GM23338 (cell line): Measurements from ENCODE around the gene EPHA6. TPM values are rescaled to one million over a fixed set of nuclear protein-coding genes. Genes with fewer than 3 reads are reported as not detected.

Experiments
- ATAC-seq: fragments of 200-7000 bp; cut with Tn5 transposase; 3 replicates; pipeline ENCODE4 v1.9.1; 2020
- DNase-seq: peaks from one replicate; pipeline ENCODE4 v3.0.0-alpha.2; 2015; ENCODE audit warnings: low spot score
- H2AFZ ChIP-seq: fragments of 200-600 bp; sonication (generic); 2 replicates; pipeline ENCODE4 v1.8.0; 2016; ENCODE audit warnings: antibody characterized with exemption, mild to moderate bottlenecking, moderate library complexity
- H3F3A ChIP-seq: fragments of 200-600 bp; sonication (generic); replicated peaks from 2 replicates; pipeline ENCODE4 v1.8.0; 2017; ENCODE audit warnings: antibody characterized with exemption, mixed run types, low read depth
- H3K27ac ChIP-seq: fragments of 200-600 bp; sonication (generic); 2 replicates; pipeline ENCODE4 v1.6.1; 2016; ENCODE audit warnings: low read depth
- H3K27me3 ChIP-seq: fragments of 200-600 bp; sonication (generic); 2 replicates; pipeline ENCODE4 v1.8.0; 2016; ENCODE audit warnings: mild to moderate bottlenecking, mixed run types, moderate library complexity; ENCODE audit not compliant: insufficient read depth
- H3K36me3 ChIP-seq: fragments of 200-600 bp; sonication (generic); 2 replicates; pipeline ENCODE4 v1.8.0; 2016; ENCODE audit warnings: mild to moderate bottlenecking; ENCODE audit not compliant: insufficient read depth
- H3K4me1 ChIP-seq: fragments of 200-600 bp; sonication (generic); 2 replicates; pipeline ENCODE4 v1.8.0; 2016; ENCODE audit warnings: mild to moderate bottlenecking, moderate library complexity; ENCODE audit not compliant: insufficient read depth
- H3K4me2 ChIP-seq: fragments of 200-600 bp; sonication (generic); 2 replicates; pipeline ENCODE4 v1.7.1; 2017; ENCODE audit warnings: mixed run types
- H3K4me3 ChIP-seq: fragments of 200-600 bp; sonication (generic); 2 replicates; pipeline ENCODE4 v1.6.1; 2016; ENCODE audit warnings: mixed run types
- H3K79me2 ChIP-seq: fragments of 200-600 bp; sonication (generic); replicated peaks from 2 replicates; pipeline ENCODE4 v1.8.0; 2017; ENCODE audit warnings: mild to moderate bottlenecking; ENCODE audit not compliant: insufficient read depth
- H3K9me2 ChIP-seq: fragments of 200-600 bp; sonication (generic); 2 replicates; pipeline ENCODE4 v1.8.0; 2017; ENCODE audit not compliant: insufficient read depth
- H4K20me1 ChIP-seq: fragments of 200-600 bp; sonication (generic); replicated peaks from 2 replicates; pipeline ENCODE4 v1.8.0; 2017; ENCODE audit warnings: mild to moderate bottlenecking; ENCODE audit not compliant: insufficient read depth
- H3K27ac Mint-ChIP-seq: 2 replicates; pipeline ENCODE4 v1.8.0; 2020; ENCODE audit warnings: inconsistent platforms, mild to moderate bottlenecking, moderate library complexity, mixed read lengths
- H3K27me3 Mint-ChIP-seq: 3 replicates; pipeline ENCODE4 v1.8.0; 2022; ENCODE audit warnings: low read depth, mild to moderate bottlenecking, moderate library complexity, mixed read lengths, inconsistent platforms; ENCODE audit not compliant: insufficient read depth, poor library complexity
- H3K36me3 Mint-ChIP-seq: 3 replicates; pipeline ENCODE4 v1.8.0; 2021; ENCODE audit warnings: low read depth, mild to moderate bottlenecking, inconsistent platforms, moderate library complexity, mixed read lengths
- H3K4me1 Mint-ChIP-seq: 3 replicates; pipeline ENCODE4 v1.8.0; 2020; ENCODE audit warnings: mild to moderate bottlenecking, inconsistent platforms, mixed read lengths
- H3K4me3 Mint-ChIP-seq: 3 replicates; pipeline ENCODE4 v1.8.0; 2021; ENCODE audit warnings: moderate library complexity, mild to moderate bottlenecking, inconsistent platforms, mixed read lengths
- H3K9me3 Mint-ChIP-seq: 3 replicates; pipeline ENCODE4 v1.8.0; 2020; ENCODE audit warnings: moderate library complexity, mild to moderate bottlenecking, inconsistent platforms, mixed read lengths
- CREB1 ChIP-seq: fragments of 250-450 bp; sonication (Bioruptor Pico); IDR thresholded peaks from 2 replicates; pipeline ENCODE4 v1.5.0; 2020; ENCODE audit warnings: low read depth, mild to moderate bottlenecking, moderate library complexity
- ETS1 ChIP-seq: IDR thresholded peaks from 2 replicates; pipeline ENCODE4 v1.6.1; 2016; ENCODE audit warnings: antibody characterized with exemption
- EZH2 ChIP-seq: fragments of 200-600 bp; sonication (generic); IDR thresholded peaks from one replicate; pipeline ENCODE4 v1.8.0; 2017; ENCODE audit warnings: antibody characterized with exemption, mild to moderate bottlenecking, low read depth; ENCODE audit not compliant: unreplicated experiment
- EZH2phosphoT487 ChIP-seq: fragments of 200-600 bp; sonication (generic); IDR thresholded peaks from one replicate; pipeline ENCODE4 v1.8.1; 2018; ENCODE audit warnings: antibody characterized with exemption; ENCODE audit not compliant: unreplicated experiment
- JUNB ChIP-seq: IDR thresholded peaks from one replicate; pipeline ENCODE4 v1.6.1; 2016; ENCODE audit warnings: antibody characterized with exemption; ENCODE audit not compliant: unreplicated experiment
- POLR2AphosphoS5 ChIP-seq: IDR thresholded peaks from 2 replicates; pipeline ENCODE4 v1.6.1; 2016; ENCODE audit warnings: antibody characterized with exemption, low read depth
- STAT1 ChIP-seq: IDR thresholded peaks from one replicate; pipeline ENCODE4 v1.6.1; 2016; ENCODE audit warnings: antibody characterized with exemption; ENCODE audit not compliant: unreplicated experiment
- ZNF114 ChIP-seq: fragments of 250-450 bp; sonication (Bioruptor Pico); IDR thresholded peaks from 2 replicates; pipeline ENCODE4 v1.5.0; 2020; ENCODE audit warnings: mild to moderate bottlenecking, moderate library complexity
- ZNF331 ChIP-seq: fragments of 250-450 bp; sonication (Bioruptor Pico); IDR thresholded peaks from 2 replicates; pipeline ENCODE4 v1.5.0; 2020; ENCODE audit warnings: low read depth, mild to moderate bottlenecking, moderate library complexity
- ZNF462 ChIP-seq: fragments of 250-450 bp; sonication (Bioruptor Pico); IDR thresholded peaks from 2 replicates; pipeline ENCODE4 v1.5.0; 2020; ENCODE audit warnings: mild to moderate bottlenecking, moderate library complexity
- polyA plus RNA-seq: library from polyadenylated mRNA; unstranded; fragments of >200 nt; fragmentation: Nextera tagmentation; extraction: Ambion mirVana; gene quantifications from 2 replicates; pipeline ENCODE4 v1.2.1, GENCODE V29; 2016
- total RNA-seq: library from RNA; depleted of rRNA; stranded (reverse); fragments of >200 nt; shearing (Covaris generic); gene quantifications from 2 replicates; pipeline ENCODE4 v1.2.3, GENCODE V29; 2014
- TF ChIP-seq, protein P1 (sequence below): IDR thresholded peaks from one replicate; pipeline ENCODE4 v1.6.1; 2018; ENCODE audit warnings: antibody characterized with exemption; ENCODE audit not compliant: unreplicated experiment

Gene EPHA6
- total and polyA plus RNA-seq, 2 experiments from 2014 or later: 0.37 to 2.6 TPM

GRCh38 chr3:97105989-97106651 lies 291.7 kb downstream of the EPHA6 start:
- peak overlapping the region; percentile 61; the same call in 1 of the 2 replicates for H3K27ac Mint-ChIP-seq
- no peaks in the 10 kb centered on the region for H3K27me3 ChIP-seq
- peak overlapping the region; percentile 39; the same call in 1 of the 3 replicates for H3K4me3 Mint-ChIP-seq
- DNase-seq (no peak), ATAC-seq (peak; percentile 59)
- peak overlapping the region; percentile 96; the same call in 1 of the 2 replicates for H2AFZ ChIP-seq
- no peaks in the 10 kb centered on the region for H3K79me2 ChIP-seq
- no peaks in the 10 kb centered on the region for H3F3A ChIP-seq
- H3K9me2 ChIP-seq: no peaks in the 10 kb centered on the region
- H3K4me1 Mint-ChIP-seq: peaks cover 16% of the 10 kb centered on the region
- peaks cover 16% of the 10 kb centered on the region for H3K4me1 ChIP-seq
- H4K20me1 ChIP-seq: no peaks in the 10 kb centered on the region
- H3K36me3 Mint-ChIP-seq: no peaks in the 10 kb centered on the region
- peaks cover 4% of the 10 kb centered on the region for H3K27me3 Mint-ChIP-seq
- no peaks in the 10 kb centered on the region for H3K36me3 ChIP-seq
- TF ChIP-seq JUNB (no peak), EZH2 (no peak)
- no peak overlapping the region for H3K27ac ChIP-seq
- no peak overlapping the region for H3K4me3 ChIP-seq
- H3K4me2 ChIP-seq: peak overlapping the region; percentile 49
- H3K9me3 Mint-ChIP-seq: no peaks in the 10 kb centered on the region

DNA sequence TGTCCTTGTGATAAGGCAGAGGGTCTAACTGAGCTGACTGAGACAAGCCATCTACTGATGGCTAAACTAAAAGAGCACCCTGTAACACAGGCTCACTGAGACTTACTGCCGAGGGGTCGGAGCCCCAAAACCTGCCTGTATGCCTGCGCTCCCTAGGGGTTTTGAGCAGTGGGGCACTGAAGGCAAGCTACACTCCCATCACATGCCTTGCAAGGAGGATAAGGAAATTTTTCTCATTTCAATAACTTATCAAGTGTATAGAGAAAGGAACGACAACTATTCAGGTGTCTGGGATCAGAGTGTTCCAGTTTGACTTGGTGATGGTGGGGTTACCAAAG lies 292.2 kb downstream of the EPHA6 start:
- Histone ChIP-seq H3K4me1 (peaks cover 16% of the 10 kb centered on the region), H3K27me3 (no peaks in the 10 kb centered on the region), H3K4me2 (peak overlapping the region; percentile 49), H3F3A (no peaks in the 10 kb centered on the region), H3K9me2 (no peaks in the 10 kb centered on the region), H4K20me1 (no peaks in the 10 kb centered on the region), H3K27ac (no peak overlapping the region), H3K36me3 (no peaks in the 10 kb centered on the region), H3K79me2 (no peaks in the 10 kb centered on the region), H3K4me3 (no peak overlapping the region), H2AFZ (peak overlapping the region; percentile 96; the same call in 1 of the 2 replicates)
- Mint-ChIP-seq H3K9me3 (no peaks in the 10 kb centered on the region), H3K36me3 (no peaks in the 10 kb centered on the region), H3K27me3 (peaks cover 4% of the 10 kb centered on the region), H3K4me3 (peak overlapping the region; percentile 39; the same call in 1 of the 3 replicates), H3K4me1 (peaks cover 16% of the 10 kb centered on the region), H3K27ac (peak overlapping the region; percentile 61; the same call in 1 of the 2 replicates)
- peak; percentile 90 for ATAC-seq
- peak; percentile 34 for DNase-seq
- TF ChIP-seq EZH2phosphoT487: no peak
- no peak for TF ChIP-seq ZNF462 (CRISPR knock-in tag)
- TF ChIP-seq ZNF114 (CRISPR knock-in tag): no peak
- TF ChIP-seq CREB1: no peak
- TF ChIP-seq ZNF331 (CRISPR knock-in tag): no peak
- TF ChIP-seq, protein P1, sequence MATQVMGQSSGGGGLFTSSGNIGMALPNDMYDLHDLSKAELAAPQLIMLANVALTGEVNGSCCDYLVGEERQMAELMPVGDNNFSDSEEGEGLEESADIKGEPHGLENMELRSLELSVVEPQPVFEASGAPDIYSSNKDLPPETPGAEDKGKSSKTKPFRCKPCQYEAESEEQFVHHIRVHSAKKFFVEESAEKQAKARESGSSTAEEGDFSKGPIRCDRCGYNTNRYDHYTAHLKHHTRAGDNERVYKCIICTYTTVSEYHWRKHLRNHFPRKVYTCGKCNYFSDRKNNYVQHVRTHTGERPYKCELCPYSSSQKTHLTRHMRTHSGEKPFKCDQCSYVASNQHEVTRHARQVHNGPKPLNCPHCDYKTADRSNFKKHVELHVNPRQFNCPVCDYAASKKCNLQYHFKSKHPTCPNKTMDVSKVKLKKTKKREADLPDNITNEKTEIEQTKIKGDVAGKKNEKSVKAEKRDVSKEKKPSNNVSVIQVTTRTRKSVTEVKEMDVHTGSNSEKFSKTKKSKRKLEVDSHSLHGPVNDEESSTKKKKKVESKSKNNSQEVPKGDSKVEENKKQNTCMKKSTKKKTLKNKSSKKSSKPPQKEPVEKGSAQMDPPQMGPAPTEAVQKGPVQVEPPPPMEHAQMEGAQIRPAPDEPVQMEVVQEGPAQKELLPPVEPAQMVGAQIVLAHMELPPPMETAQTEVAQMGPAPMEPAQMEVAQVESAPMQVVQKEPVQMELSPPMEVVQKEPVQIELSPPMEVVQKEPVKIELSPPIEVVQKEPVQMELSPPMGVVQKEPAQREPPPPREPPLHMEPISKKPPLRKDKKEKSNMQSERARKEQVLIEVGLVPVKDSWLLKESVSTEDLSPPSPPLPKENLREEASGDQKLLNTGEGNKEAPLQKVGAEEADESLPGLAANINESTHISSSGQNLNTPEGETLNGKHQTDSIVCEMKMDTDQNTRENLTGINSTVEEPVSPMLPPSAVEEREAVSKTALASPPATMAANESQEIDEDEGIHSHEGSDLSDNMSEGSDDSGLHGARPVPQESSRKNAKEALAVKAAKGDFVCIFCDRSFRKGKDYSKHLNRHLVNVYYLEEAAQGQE: no peak
- TF ChIP-seq ETS1: no peak
- TF ChIP-seq POLR2AphosphoS5: no peak
- TF ChIP-seq EZH2: no peak
- no peak for TF ChIP-seq STAT1
